ENCODE results near the gene APC2.
"Not testable (repeated sequence)": the region's sequence is repeated elsewhere in the genome, so short reads cannot be mapped to it uniquely, and the experiment has no call there.

The APC2 gene

DNA sequence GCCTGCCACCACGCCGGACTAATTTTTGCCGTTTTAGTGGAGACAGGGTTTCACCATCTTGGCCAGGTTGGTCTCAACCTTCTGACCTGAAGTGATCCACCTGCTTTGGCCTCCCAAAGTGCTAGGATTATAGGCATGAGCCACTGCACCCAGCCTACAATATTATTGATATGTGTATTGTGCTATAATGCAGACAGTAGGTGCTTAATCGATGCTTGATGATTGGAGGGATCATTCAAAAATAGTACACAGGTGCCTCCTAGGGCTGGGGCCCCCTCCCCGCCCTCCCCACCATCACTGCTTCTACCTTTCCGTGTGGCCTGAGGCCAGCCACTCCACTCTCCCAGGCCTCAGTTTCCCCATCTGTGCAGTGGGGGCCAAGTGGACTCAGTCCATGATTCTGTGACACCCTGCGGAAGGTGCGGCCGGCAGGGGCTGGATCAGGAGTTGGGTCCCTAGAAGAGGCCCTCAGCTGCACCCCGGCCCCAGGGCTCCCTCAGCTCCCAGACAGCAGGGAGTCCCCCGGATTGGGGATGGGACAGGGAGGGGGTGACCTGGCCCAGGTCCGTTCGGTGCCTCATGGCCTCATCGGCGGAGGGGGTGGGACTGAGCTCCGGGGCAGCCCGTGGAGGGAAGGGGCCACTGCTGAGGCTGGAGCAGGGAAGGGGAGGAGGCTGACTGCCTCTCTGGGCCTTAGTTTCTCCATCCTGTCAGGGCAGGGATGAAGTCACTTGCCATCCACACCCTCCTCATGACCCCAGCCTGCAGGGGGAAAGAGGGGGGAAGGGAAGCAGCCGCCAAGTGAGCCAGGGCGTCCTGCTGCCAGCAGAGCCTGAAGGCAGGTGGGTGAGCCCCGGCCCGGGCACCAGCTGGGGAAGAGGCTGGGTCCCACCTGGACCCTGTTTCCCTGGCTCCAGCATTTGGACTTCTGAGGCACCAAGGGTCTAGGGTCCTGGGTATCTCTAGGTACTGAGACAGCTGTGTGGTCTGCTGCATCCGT lies 61.7 kb downstream of the APC2 start:
- DNase-seq (ENCODE audit: low read depth) = no peak

DNA sequence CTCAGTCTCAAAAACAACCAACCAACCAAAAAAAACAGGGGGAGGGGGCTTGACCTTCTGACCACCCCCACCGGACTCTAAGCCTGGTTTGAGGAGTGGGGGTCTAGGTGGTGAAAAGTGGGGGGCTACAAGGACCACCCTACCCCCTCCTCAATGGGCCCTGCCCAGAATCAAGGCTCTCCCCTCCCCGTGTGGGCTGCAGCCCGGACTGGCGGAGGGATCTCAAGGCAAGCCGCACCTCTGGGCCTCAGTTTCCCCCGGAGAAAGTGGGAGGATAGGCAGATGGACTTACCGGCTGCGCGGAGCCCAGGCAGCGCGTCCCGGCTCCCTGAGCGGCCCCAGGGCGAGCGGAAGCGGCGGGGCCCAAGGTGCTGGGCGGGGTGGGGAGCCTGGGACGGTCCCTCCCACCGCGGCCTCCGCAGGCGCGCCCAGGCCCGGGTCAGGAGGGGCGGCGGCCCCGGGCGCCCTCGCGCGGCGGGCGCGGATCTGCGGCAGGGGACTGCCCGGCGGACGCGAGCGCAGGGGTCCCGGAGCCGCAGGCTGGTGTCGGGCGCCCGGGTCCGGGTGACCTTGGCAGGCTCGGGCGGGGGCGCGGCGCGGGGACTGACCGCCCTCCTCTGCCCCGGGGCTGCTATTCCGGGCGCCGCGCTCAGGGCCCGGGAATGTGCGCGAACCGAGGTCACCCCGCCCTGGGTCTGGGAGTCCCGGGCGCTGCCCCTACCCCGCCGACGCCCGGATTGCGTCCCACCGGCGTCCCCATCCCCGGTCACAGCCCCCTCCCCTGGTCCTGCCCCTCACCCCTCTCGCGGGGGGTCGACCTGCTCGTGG lies 63.0 kb downstream of the APC2 start, which contains the start of gene ADAMTSL5:
Gene ADAMTSL5 (minus strand): TSS at position 349 of the 828 bp plus-strand sequence. CDS start 2,076 bp downstream, outside the sequence.
- peak; percentile 81 for DNase-seq (ENCODE audit: low read depth)

DNA sequence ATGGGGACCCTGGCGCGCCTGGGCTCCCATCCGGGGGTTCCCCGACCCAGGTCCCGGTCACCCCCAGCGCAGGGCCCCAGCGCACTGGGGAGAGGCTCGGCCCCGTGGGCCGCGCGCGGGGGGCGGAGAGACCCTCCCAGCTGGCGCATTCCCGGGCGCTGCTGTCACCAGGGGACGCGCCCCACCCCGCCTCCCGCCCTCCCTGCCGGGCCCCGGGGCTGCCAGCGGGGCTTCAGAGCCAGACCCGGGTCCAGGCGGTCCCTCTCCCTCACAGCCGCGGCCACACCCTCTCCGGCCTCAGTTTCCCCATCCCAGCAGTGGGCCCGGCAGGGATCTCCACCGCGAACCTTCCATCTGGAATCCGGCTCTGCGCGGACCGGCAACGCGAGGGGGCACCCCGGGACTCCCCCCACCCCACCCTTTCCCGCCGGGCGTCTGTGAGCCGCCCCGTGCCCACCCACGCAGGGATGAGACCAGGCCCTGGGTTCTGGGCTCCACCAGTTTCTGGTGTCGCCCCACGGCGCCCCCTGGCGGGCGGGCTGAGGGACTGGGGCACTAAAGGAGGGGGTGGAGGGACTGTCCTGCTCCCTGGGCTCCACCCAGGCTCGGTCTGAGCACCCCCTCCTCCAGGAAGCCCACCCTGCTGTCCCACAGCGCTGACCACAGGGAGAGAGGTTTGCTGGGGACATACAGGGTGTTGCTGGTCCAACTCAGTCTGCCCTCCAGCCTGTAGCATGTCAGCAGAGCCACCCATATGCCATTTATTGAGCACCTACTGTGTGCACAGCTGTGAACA lies 63.8 kb downstream of the APC2 start:
- peak; percentile 59 for DNase-seq (ENCODE audit: low read depth)

DNA sequence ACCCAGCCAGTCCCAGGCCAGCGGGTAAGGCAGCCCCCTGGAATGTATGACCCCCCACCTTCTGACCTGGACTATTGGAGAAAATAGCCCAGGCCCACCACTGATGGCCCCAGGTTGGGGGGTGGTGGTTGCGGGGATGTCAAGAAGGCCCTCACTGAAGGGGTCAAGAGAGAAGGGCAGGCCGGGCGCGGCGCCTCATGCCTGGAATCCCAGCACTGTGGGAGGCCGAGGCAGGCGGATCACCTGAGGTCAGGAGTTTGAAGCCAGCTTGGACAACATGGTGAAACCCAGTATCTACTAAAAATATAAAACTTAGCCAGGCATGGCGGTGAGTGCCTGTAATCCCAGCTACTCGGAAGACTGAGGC lies 64.4 kb downstream of the APC2 start:
- DNase-seq (ENCODE audit: low read depth) = no peak

DNA sequence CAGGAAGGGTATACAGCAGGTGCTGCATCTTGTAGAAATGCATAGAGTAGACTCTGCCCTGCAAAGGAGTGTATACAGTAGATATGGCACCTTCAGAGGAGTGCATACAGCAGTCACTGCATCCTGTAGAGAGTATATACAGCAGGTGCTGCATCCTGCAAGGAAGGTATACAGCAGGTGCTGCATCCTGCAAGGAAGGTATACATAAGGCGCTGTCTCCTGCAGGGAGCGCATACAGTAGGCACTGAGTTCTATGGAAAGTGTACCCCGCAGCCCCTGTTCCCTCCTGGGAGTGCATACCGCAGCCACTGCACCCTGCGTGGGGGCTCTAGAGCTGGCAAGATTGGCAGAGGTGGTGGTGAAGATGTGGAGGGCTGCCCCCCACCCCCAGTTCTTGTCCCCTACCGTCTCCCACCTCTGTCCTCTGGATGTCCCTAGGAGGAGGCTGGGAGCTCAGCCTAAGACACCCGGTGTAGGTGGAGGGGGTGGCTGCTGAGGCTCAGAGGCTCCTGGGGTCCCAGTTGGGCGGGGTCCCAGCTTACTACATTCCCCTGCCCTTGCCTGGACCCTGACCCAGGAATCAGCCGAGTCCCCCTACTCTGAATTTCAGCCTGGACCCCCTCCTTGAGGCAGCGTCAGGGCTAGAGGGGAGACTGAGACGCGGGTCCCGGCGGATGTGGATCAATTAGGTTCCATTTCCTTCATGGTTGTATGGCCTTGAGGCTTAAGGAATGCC lies 65.2 kb downstream of the APC2 start:
- DNase-seq (ENCODE audit: low read depth) = no peak

DNA sequence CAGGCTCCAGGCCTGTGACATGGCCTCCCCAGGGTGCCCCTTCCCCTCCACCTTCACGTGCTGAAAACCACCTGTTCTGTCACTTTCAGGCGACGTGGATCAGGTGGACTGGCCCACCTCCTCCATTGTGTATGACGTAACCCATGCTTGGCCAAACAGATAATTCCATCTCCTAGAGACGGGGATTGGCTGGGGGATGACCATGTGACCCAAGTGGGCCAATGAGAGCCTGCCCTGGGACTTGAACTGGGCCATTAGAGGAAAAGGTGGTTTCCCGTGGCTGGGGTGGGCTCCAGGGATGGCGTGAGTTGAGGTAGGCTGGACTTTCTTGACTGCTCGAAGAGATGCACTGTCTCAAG lies 66.5 kb downstream of the APC2 start:
- DNase-seq (ENCODE audit: low read depth) = peak; percentile 27

DNA sequence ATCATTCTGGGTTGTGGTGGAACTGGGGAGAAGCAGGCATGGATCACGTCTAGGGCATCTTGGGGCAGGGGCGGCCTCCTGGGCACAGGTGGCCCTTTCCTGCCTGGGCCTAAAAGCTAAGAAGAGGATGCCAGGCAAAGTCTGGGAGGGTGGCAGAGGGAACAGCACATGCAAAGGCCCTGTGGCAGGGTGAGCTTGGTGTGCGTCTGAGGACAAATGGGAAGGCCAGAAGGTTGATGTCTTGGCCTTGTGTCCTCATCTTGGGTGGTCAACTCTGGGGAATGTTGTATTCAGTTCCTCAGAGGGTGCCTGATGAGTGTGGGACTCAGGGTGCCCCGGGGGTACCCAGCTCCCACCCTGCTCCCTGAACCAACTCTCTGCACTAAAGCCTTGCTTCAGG lies 68.5 kb downstream of the APC2 start:
- no peak for DNase-seq (ENCODE audit: low read depth)

DNA sequence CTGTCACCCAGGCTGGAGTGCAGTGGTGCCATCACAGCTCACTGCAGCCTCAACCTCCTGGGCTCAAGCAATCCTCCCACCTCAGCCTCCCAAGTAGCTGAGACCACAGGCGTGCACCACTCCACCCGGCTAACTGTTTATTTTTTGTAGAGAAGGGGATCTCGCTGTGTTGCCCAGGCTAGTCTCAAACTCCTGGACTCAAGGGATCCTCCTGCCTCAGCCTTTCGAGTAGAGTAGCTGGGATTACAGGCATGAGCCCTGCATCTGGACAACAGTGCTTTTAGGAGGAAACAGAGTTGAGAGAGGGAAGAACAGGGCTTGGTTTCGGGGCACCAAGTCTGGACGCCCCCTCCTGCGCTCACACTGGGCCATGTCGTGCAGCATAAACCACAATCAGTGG lies 69.9 kb downstream of the APC2 start:
- not testable (repeated sequence) for DNase-seq (ENCODE audit: low read depth)

DNA sequence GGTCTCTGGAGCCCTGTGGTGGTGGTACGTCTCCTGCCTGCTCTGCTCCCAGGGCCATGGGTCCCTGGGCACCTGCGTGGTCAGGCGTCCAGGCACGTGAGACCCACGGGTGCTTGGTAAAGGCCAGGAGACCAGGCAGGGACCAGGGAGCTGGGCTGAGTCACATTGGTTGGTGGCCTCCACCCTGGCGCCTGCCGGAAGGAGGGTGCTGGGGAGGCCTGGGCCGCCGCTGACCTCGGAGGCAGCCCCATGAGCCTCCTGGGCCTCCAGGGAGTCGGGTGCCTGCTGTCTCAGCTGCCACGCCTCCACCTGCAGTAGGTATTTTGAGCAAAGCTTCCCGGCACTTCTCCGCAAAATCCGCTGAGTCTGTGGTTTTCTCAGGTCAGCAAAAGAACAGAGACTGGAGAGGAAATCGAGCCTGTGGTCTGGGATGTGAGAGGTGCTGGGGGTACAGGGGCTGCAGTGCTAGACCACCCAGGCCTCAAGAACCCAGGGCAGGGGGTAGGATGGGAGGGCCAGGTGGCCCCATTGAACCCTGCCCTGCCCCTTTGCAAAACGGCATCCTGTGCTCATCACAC lies 70.4 kb downstream of the APC2 start:
- no peak for DNase-seq (ENCODE audit: low read depth)

DNA sequence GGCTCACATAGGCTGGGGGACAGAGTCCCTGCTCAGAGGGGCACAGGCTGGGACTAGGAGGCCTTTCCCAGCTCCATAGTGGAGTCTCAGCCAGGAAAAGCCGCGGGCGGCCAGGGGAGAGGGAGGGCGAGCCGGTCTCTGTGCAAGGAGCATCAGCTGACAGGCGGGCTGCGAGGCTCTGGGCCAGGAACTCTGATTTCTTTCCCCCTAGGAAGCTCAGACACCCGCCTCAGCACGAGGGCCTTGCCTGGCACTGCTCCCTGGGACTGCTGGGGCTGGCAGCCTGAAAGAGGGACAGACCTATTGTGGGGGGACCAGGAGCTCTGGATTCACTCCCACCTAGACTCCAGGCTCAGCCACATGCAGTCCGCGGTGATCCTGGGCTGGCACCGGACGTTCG lies 71.7 kb downstream of the APC2 start:
- no peak for DNase-seq (ENCODE audit: low read depth)

DNA sequence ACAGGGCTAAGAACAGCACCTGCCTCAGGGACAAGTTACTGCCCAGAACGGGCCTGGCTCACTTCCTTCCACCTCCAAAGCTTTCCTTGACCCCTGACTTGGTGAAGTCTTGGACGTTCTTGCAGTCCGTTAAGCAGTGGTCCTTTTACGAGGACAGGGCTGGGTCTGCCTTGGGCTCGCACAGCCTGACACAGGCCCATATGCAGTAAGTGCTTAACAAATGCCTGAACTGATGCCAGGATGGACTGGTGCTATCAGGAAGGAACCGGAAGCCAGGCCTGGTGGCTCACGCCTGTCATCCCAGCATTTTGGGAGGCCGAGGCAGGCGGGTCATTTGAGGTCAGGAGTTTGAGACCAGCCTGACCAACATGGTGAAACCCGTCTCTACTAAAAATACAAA lies 72.1 kb downstream of the APC2 start:
- DNase-seq (ENCODE audit: low read depth) = no peak

DNA sequence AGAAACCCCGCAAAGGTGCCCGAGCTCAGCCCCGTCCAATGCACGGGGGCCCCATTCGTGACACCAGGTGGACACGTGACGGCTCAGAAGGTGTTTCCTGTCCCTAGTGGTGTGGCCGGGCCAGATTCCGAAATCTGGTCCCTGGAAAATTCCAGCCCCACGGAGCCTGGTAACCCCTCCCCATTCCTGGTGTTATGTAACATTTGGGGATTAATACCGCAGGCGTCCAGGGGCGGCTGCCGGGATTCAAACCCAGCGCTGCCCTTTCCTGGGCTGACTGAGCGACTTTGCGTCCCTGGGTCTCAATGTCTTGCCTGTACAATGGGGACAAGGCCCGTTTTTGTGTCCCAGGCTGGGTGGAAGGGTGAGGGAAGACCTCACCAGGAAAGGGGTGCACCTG lies 72.9 kb downstream of the APC2 start:
- DNase-seq (ENCODE audit: low read depth) = no peak
